Thyroid gland (tissue), 4 donors: ENCODE data around the gene GFOD1.

Experiments used
- CTCF ChIP-seq, 6 experiments: fragments of 200-600 bp in 3 of 6; fragments of 450-650 bp in 3 of 6; sonication (generic) in 3 of 6; IDR thresholded peaks; one replicate each; pipeline ENCODE4 v1.5.1; 2016 to 2019; ENCODE audit warnings: antibody characterized with exemption in 6 of 6, mild to moderate bottlenecking in 2 of 6, inconsistent platforms in 1 of 6, moderate library complexity in 1 of 6
- POLR2A ChIP-seq, 2 donors: fragments of 450-650 bp; IDR thresholded peaks; one replicate each; pipeline ENCODE4 v1.6.1; 2017; ENCODE audit warnings: antibody characterized with exemption in 2 of 2, mild to moderate bottlenecking in 2 of 2, moderate library complexity in 1 of 2

DNA sequence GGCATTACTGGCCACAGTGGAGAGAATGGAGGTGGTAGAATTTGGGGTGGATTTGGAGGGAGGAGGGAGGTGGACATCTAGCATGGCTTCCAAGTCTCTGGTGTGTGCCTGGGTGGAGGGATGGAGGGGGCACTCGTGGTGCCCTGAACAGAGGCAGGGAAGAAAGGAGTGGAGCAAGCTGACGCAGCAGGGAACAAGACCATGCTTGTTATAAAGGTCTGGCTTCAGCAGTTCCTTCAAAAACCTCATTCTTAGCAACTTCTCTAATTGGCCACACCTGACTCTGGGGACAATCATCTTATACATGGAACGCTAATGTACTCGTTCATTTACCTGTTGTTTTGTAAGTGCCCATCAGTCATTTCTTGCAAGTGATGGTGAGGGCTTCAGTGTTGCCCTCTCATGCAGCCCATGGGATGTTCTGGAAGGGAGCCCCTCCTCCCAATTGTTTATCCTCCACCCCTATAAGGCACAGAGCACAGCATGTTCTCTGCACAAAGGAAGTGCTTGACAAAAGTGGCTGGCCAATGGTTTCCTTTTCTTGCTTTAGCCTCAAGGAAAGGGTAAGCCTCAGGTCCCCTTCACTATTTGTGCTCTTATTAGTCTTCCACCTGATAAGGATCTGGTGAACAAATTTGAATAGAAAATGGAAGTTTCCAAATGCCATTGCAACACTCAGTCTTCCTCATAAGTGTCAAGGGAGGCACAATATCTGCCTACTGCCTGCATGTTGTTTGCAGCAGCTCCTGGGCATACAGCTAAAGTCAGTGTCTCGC is 39.3 kb downstream of the GFOD1 start:
- TF ChIP-seq CTCF (IDR thresholded peaks at IDR 0.05) (no peak), POLR2A (IDR thresholded peaks at IDR 0.05) (no peak)
